ENCODE results near the gene CD300E. TPM values are rescaled to one million over a fixed set of nuclear protein-coding genes. Genes with fewer than 3 reads are reported as not detected.
"Not testable (repeated sequence)": the region's sequence is repeated elsewhere in the genome, so short reads cannot be mapped to it uniquely, and the experiment has no call there.

The CD300E gene
- total RNA-seq, 2 experiments from 2014 or later = not detected

GRCh38 chr17:74632617-74633016 lies 9.1 kb upstream of the CD300E start:
- Mint-ChIP-seq H3K9me3 (no peaks in the 10 kb centered on the region), H3K36me3 (ENCODE audit: low read depth) (no peaks in the 10 kb centered on the region), H3K27ac (no peak overlapping the region), H3K27me3 (ENCODE audit: low read depth) (peaks cover 14% of the 10 kb centered on the region), H3K4me3 (no peak overlapping the region), H3K4me1 (ENCODE audit: low read depth) (peaks cover 4% of the 10 kb centered on the region)
- CTCF ChIA-PET = interaction anchor here (1.4 kb wide), 1 partner anchor 105 kb away, joined by 4 read pairs; the partner anchor contains the start of gene RAB37
- no peak for DNase-seq
- intact Hi-C loops (cut with micrococcal nuclease) = no loop called here

GRCh38 chr17:74631468-74632450 lies 8.2 kb upstream of the CD300E start:
- Mint-ChIP-seq H3K9me3 (no peaks in the 10 kb centered on the region), H3K4me3 (peak overlapping the region; percentile 20), H3K27ac (no peak overlapping the region), H3K27me3 (ENCODE audit: low read depth) (peaks cover 18% of the 10 kb centered on the region), H3K4me1 (ENCODE audit: low read depth) (peaks cover 4% of the 10 kb centered on the region), H3K36me3 (ENCODE audit: low read depth) (no peaks in the 10 kb centered on the region)
- no peak for DNase-seq
- intact Hi-C loops (cut with micrococcal nuclease) = no loop called here
- CTCF ChIA-PET = interaction anchor here (0.5 to 1.4 kb wide), 3 partner anchors 43 to 1085 kb away, joined by 3 to 5 read pairs (median 4); partner anchors contain the start of gene RAB37

GRCh38 chr17:74630251-74630650 lies 6.7 kb upstream of the CD300E start:
- DNase-seq; H3K27ac Mint-ChIP-seq; H3K9me3 Mint-ChIP-seq; H3K4me3 Mint-ChIP-seq; H3K4me1 Mint-ChIP-seq (ENCODE audit: low read depth); intact Hi-C loops (cut with micrococcal nuclease); H3K36me3 Mint-ChIP-seq (ENCODE audit: low read depth): not testable (repeated sequence)
- peaks cover 22% of the 10 kb centered on the region for H3K27me3 Mint-ChIP-seq (ENCODE audit: low read depth)
- CTCF ChIA-PET = interaction anchor here (0.5 kb wide), 1 partner anchor 193 kb away, joined by 3 read pairs; no protein-coding TSS in a partner anchor

DNA sequence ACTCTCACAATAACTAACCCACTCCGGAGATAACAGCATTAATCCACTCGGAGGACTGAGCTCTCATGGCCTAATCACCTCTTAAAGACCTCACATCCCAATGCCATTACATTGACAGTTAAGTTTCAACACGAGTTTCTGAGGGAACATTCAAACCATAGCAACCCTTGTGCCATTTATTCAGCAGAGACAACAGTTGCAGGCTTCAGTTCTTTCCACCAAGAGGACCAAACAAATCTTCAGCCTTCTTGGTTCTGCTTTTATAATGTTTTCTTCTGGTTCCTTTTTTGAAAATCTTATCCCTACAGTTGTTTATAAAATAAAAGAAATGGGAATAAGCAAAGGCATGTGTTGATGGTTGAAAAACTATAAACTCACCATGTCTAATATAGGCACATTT lies 2.1 kb upstream of the CD300E start:
- H3K27ac Mint-ChIP-seq = no peak overlapping the region
- CTCF ChIA-PET = no interaction called here
- no peaks in the 10 kb centered on the region for H3K36me3 Mint-ChIP-seq (ENCODE audit: low read depth)
- peaks cover 38% of the 10 kb centered on the region for H3K27me3 Mint-ChIP-seq (ENCODE audit: low read depth)
- H3K4me1 Mint-ChIP-seq (ENCODE audit: low read depth) = no peaks in the 10 kb centered on the region
- intact Hi-C loops (cut with micrococcal nuclease) = no loop called here
- no peak overlapping the region for H3K4me3 Mint-ChIP-seq
- no peaks in the 10 kb centered on the region for H3K9me3 Mint-ChIP-seq
- DNase-seq = no peak

DNA sequence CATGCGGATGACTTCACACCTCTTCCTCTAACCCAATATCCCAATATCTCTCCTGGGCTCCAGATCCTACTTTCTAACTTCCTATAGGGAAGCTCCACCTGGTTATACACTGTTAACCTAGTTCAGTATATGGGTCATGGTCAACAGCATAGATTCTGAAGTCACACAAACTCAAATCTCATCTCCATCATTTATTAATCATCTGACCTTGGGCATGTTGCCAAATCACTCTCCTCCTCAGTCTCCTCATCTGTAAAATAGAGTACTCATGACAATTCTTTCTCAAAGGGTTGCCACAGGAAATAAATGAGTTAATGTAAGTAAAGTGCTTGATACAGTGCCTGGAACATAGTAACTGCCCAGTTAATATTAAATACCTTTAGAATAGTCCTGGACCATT lies 593 bp upstream of the CD300E start:
- Mint-ChIP-seq H3K4me1 (ENCODE audit: low read depth) (no peaks in the 10 kb centered on the region), H3K9me3 (no peaks in the 10 kb centered on the region), H3K36me3 (ENCODE audit: low read depth) (no peaks in the 10 kb centered on the region), H3K27ac (no peak overlapping the region), H3K4me3 (no peak overlapping the region), H3K27me3 (ENCODE audit: low read depth) (peaks cover 36% of the 10 kb centered on the region)
- CTCF ChIA-PET = interaction anchor here (1.0 kb wide), 1 partner anchor 114 kb away, joined by 3 read pairs; no protein-coding TSS in a partner anchor
- no peak for DNase-seq
- intact Hi-C loops (cut with micrococcal nuclease) = no loop called here

DNA sequence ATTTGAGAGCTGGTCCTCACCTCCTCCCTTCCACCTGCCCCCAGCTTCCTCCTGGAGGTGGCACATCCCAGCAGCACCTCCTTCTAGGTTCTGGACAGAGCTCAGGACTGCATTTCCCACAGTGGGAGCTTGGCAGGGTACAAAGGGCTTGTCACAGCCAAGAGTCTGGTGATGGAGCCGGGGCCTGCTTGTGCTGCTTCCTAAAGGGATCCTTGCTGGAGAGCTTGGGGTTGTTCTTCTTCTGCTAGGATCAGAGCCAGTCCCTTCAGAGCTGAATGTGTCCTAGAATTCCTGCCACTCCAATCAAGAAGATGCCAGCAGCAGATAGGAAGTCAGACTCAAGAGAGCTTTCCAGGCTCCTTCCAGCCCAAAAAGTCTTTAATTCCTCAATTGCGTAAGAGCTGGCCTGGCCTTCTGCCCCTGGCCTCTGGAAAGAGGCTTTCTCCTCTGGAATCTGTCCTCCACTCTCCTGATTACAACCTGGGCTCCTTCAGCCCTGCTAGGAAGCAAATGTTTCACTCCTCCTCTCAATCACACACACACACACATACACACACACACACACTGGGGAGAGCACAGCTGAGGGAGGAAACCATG lies 4.4 kb downstream of the CD300E start:
- H3K9me3 Mint-ChIP-seq = no peaks in the 10 kb centered on the region
- CTCF ChIA-PET = interaction anchor here (1.1 to 1.7 kb wide), 2 partner anchors 9 to 251 kb away, joined by 3 read pairs; no protein-coding TSS in a partner anchor

DNA sequence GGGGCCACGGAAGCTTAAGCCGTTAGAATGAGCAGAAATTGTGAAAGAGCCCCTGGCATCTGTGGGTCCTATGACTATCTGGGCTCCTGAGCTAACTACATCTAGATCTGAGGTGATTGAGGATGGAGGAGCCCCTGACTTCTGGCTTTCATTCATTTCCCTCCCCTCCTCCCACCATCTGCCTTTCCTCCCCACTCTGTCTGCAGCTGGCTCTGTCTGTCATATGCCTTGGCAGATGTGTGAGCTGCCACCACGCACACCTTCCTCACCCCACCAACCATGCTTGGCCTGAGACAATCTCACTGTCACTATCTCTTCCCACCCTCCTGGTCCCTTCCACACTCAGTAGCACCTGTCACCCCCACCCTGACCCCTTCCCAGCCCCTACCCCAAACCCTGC lies 5.1 kb downstream of the CD300E start:
- intact Hi-C loops (cut with micrococcal nuclease) = no loop called here
- CTCF ChIA-PET = interaction anchor here (1.1 to 1.7 kb wide), 2 partner anchors 10 to 250 kb away, joined by 3 read pairs; no protein-coding TSS in a partner anchor
- DNase-seq = no peak
- Mint-ChIP-seq H3K4me1 (ENCODE audit: low read depth) (no peaks in the 10 kb centered on the region), H3K27ac (no peak overlapping the region), H3K9me3 (no peaks in the 10 kb centered on the region), H3K4me3 (no peak overlapping the region), H3K27me3 (ENCODE audit: low read depth) (peaks cover 21% of the 10 kb centered on the region), H3K36me3 (ENCODE audit: low read depth) (no peaks in the 10 kb centered on the region)

More for the DNA sequence above, 4.4 kb downstream of the CD300E start:
- DNase-seq = no peak
- no peaks in the 10 kb centered on the region for H3K4me1 Mint-ChIP-seq (ENCODE audit: low read depth)
- intact Hi-C loops (cut with micrococcal nuclease) = no loop called here
- H3K27me3 Mint-ChIP-seq (ENCODE audit: low read depth) = peaks cover 24% of the 10 kb centered on the region
- H3K27ac Mint-ChIP-seq = no peak overlapping the region
- no peak overlapping the region for H3K4me3 Mint-ChIP-seq
- H3K36me3 Mint-ChIP-seq (ENCODE audit: low read depth) = no peaks in the 10 kb centered on the region

- Mint-ChIP-seq H3K27ac (no peak overlapping the region), H3K27me3 (ENCODE audit: low read depth) (peaks cover 13% of the 10 kb centered on the region), H3K4me3 (no peak overlapping the region), H3K9me3 (no peaks in the 10 kb centered on the region), H3K4me1 (ENCODE audit: low read depth) (no peaks in the 10 kb centered on the region), H3K36me3 (ENCODE audit: low read depth) (no peaks in the 10 kb centered on the region)
- DNase-seq = no peak
- CTCF ChIA-PET = no interaction called here
- intact Hi-C loops (cut with micrococcal nuclease) = no loop called here
These were observed 6.8 kb downstream of the CD300E start for GRCh38 chr17:74616696-74617095.

GRCh38 chr17:74612046-74612445 lies 11.5 kb downstream of the CD300E start:
- H3K27ac Mint-ChIP-seq = no peak overlapping the region

DNA sequence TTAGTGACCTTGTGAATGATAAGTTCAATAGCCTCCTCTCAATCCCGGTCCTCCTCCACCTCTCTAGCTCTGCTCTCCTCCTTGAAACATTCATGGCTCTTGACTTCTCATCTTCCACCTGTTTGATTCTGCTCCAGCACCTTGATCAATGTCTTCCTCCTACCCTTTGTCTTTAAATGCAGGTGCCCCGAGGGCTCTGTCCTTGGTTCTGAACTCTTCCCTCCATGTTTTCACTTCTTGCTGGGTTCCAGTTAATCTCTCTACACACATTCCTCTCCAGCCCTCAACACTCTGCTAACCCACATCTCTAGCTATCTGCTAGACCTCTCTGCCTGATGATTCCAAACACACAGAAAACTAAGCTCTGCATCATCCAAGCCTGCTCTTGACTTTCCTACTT lies 13.4 kb downstream of the CD300E start:
- CTCF ChIA-PET = interaction anchor here (1.3 kb wide), 1 partner anchor 44 kb away, joined by 3 read pairs; no protein-coding TSS in a partner anchor
- Mint-ChIP-seq H3K4me3 (no peak overlapping the region), H3K4me1 (ENCODE audit: low read depth) (no peaks in the 10 kb centered on the region), H3K27me3 (ENCODE audit: low read depth) (peaks cover 4% of the 10 kb centered on the region), H3K36me3 (ENCODE audit: low read depth) (no peaks in the 10 kb centered on the region), H3K27ac (no peak overlapping the region), H3K9me3 (no peaks in the 10 kb centered on the region)
- no peak for DNase-seq
- intact Hi-C loops (cut with micrococcal nuclease) = no loop called here

More at GRCh38 chr17:74612046-74612445, 11.5 kb downstream of the CD300E start:
- no peaks in the 10 kb centered on the region for H3K36me3 Mint-ChIP-seq (ENCODE audit: low read depth)
- H3K9me3 Mint-ChIP-seq = no peaks in the 10 kb centered on the region
- no peak for DNase-seq
- no peaks in the 10 kb centered on the region for H3K4me1 Mint-ChIP-seq (ENCODE audit: low read depth)
- H3K27me3 Mint-ChIP-seq (ENCODE audit: low read depth) = peaks cover 5% of the 10 kb centered on the region
- H3K4me3 Mint-ChIP-seq = no peak overlapping the region
- CTCF ChIA-PET = interaction anchor here (1.6 kb wide), 1 partner anchor 9 kb away, joined by 3 read pairs; no protein-coding TSS in a partner anchor
- intact Hi-C loops (cut with micrococcal nuclease) = no loop called here

DNA sequence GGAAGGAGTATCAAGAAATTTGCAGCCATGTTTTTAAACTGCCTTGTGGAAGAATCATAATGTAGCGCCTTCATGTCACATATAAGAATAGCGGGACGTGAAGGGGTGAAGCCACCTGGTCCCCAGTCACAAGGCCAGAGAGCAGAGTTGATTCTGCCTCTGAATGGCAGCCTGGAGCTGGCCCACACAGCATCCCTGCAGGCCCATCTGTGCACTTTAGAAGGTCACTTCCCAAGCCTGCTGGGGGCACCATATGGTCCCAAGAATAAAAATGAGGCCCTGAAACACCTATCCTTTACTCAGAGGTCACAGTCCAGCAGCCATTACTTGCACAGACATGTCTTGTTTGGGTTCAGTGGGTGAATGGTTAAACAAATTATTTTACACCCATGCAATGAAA lies 15.0 kb downstream of the CD300E start:
- DNase-seq = no peak
- H3K4me1 Mint-ChIP-seq (ENCODE audit: low read depth) = no peaks in the 10 kb centered on the region
- intact Hi-C loops (cut with micrococcal nuclease) = no loop called here
- H3K9me3 Mint-ChIP-seq = no peaks in the 10 kb centered on the region
- no peak overlapping the region for H3K27ac Mint-ChIP-seq
- no peaks in the 10 kb centered on the region for H3K27me3 Mint-ChIP-seq (ENCODE audit: low read depth)
- no peak overlapping the region for H3K4me3 Mint-ChIP-seq
- CTCF ChIA-PET = no interaction called here
- no peaks in the 10 kb centered on the region for H3K36me3 Mint-ChIP-seq (ENCODE audit: low read depth)

DNA sequence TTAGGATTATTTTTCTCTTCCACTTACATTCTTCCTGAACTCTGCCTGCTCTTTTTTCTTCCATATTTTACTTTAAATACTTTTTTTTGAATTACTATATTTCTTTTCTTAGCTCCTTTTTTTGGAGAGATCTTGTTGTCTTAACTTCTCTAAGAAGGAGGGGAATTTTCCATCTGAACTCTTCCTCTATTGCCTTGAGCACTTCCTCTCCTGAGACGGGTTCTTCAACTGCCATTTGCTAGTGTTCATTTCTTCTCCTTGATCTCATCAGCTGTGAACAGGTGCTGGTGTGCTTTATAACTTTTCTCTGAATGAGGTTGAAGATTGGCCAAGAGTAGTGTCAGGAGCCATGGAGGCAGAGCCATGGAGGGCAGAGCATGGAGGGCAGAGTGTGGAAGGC lies 16.3 kb downstream of the CD300E start:
- peaks cover 1% of the 10 kb centered on the region for H3K27me3 Mint-ChIP-seq (ENCODE audit: low read depth)
- H3K9me3 Mint-ChIP-seq = no peaks in the 10 kb centered on the region
- intact Hi-C loops (cut with micrococcal nuclease) = no loop called here
- no peak overlapping the region for H3K27ac Mint-ChIP-seq
- no peaks in the 10 kb centered on the region for H3K36me3 Mint-ChIP-seq (ENCODE audit: low read depth)
- no peak overlapping the region for H3K4me3 Mint-ChIP-seq
- DNase-seq = no peak
- CTCF ChIA-PET = no interaction called here
- peaks cover 2% of the 10 kb centered on the region for H3K4me1 Mint-ChIP-seq (ENCODE audit: low read depth)

All from activated naive CD4-positive, alpha-beta T cell treated with anti-CD3 and anti-CD28 coated beads for 36 hours (primary cell).